ENCODE measurements around the gene ASTN2. TPM values are rescaled to one million over a fixed set of nuclear protein-coding genes. Genes with fewer than 3 reads are reported as not detected.

Gene ASTN2
- total RNA-seq, 4 donors from 2014 or later, result 0.94 to 5.6 (median 3.7) TPM

DNA sequence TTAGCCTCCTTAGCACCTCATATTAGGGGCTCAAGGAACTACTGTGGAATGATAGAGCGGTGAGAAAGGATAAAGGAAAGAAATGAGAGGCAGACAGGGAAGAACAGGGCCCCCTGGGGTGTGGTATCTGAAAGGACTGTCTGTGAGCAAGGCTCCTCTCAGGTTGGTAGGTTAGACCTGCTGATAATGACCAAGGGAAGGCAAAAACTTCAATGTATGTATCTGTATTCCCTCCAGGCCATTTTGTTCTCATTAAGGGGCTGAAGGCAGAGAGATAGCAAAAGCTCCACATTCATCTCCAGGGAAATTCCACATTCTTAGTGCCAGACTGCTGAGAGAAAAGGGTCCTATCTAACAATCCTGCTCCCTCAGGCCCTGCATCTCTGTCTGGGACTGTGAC lies 699.1 kb downstream of the ASTN2 start:
- Histone ChIP-seq H3K36me3 (no peaks in the 10 kb centered on the region), H3K4me3 (replicated peaks in 1 of 3) (no peak overlapping the region), H3K4me1 (no peaks in the 10 kb centered on the region), H3K9me3 (no peaks in the 10 kb centered on the region), H3K27ac (no peak overlapping the region), H3K27me3 (no peaks in the 10 kb centered on the region)
- no peak for DNase-seq
- 83 to 96% methylated on average over 1 of the region's 1 CpG for WGBS, 2 donors
- TF ChIP-seq, protein P1, sequence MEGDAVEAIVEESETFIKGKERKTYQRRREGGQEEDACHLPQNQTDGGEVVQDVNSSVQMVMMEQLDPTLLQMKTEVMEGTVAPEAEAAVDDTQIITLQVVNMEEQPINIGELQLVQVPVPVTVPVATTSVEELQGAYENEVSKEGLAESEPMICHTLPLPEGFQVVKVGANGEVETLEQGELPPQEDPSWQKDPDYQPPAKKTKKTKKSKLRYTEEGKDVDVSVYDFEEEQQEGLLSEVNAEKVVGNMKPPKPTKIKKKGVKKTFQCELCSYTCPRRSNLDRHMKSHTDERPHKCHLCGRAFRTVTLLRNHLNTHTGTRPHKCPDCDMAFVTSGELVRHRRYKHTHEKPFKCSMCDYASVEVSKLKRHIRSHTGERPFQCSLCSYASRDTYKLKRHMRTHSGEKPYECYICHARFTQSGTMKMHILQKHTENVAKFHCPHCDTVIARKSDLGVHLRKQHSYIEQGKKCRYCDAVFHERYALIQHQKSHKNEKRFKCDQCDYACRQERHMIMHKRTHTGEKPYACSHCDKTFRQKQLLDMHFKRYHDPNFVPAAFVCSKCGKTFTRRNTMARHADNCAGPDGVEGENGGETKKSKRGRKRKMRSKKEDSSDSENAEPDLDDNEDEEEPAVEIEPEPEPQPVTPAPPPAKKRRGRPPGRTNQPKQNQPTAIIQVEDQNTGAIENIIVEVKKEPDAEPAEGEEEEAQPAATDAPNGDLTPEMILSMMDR (IDR thresholded peaks at IDR 0.05), result no peak
- TF ChIP-seq POLR2A (IDR thresholded peaks at IDR 0.05), result no peak
- intact Hi-C loops (cut with DNase I), result no loop called here

DNA sequence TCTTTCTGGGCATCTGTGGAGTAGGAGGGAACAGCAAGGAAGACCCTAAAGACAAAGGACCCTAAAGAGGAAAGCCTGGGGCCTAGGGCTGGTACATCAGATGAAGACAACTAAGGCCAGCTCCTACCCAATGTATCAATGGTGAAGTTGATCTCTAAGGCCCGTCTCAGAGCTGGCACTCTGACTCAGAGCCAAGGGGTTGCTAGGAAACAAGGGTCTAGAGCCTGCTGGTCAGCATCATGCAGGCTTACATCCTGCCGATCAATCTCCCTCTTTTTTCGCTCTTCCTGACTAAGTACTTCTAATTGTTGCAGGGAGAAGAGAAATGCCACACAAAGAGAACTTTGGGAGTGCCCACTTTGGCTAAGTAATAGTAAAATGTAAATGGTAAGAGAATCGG lies 701.6 kb downstream of the ASTN2 start:
- Histone ChIP-seq H3K9me3 (no peaks in the 10 kb centered on the region), H3K27me3 (no peaks in the 10 kb centered on the region), H3K4me3 (replicated peaks in 1 of 3) (no peak overlapping the region), H3K27ac (no peak overlapping the region), H3K36me3 (no peaks in the 10 kb centered on the region), H3K4me1 (no peaks in the 10 kb centered on the region)
- intact Hi-C loops (cut with DNase I), result no loop called here
- TF ChIP-seq, protein P1 (IDR thresholded peaks at IDR 0.05), result no peak
- no peak for TF ChIP-seq POLR2A (IDR thresholded peaks at IDR 0.05)
- DNase-seq, result no peak
- 67 to 78% methylated on average over 4 of the region's 4 CpGs for WGBS, 2 donors

DNA sequence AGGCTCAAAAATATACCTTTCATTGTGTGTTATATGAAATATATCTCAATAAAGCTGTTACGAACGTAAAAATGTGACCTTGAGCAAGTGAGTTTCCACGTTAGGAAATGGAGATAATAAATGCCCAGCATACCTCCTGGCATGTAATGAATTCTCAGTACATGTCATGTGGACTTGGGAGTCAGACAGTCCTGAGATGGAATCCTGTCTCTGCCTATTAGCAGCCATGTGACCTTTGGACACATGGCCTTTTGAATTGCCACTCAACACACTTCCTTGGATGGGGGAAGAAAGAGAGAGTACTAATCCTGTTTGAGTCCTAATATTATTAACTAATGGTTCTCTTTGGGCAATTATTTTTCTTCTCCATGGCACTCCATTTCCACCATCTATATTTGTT lies 702.1 kb downstream of the ASTN2 start:
- no peaks in the 10 kb centered on the region for H3K4me1 ChIP-seq
- no peak overlapping the region for H3K4me3 ChIP-seq (replicated peaks in 1 of 3)
- H3K27ac ChIP-seq, result no peak overlapping the region
- no peak for TF ChIP-seq POLR2A (IDR thresholded peaks at IDR 0.05)
- TF ChIP-seq, protein P1 (IDR thresholded peaks at IDR 0.05), result no peak
- H3K9me3 ChIP-seq, result no peaks in the 10 kb centered on the region
- H3K27me3 ChIP-seq, result no peaks in the 10 kb centered on the region
- no peaks in the 10 kb centered on the region for H3K36me3 ChIP-seq
- 88 to 94% methylated on average over 3 of the region's 3 CpGs for WGBS, 2 donors
- no peak for DNase-seq
- intact Hi-C loops (cut with DNase I), result no loop called here

DNA sequence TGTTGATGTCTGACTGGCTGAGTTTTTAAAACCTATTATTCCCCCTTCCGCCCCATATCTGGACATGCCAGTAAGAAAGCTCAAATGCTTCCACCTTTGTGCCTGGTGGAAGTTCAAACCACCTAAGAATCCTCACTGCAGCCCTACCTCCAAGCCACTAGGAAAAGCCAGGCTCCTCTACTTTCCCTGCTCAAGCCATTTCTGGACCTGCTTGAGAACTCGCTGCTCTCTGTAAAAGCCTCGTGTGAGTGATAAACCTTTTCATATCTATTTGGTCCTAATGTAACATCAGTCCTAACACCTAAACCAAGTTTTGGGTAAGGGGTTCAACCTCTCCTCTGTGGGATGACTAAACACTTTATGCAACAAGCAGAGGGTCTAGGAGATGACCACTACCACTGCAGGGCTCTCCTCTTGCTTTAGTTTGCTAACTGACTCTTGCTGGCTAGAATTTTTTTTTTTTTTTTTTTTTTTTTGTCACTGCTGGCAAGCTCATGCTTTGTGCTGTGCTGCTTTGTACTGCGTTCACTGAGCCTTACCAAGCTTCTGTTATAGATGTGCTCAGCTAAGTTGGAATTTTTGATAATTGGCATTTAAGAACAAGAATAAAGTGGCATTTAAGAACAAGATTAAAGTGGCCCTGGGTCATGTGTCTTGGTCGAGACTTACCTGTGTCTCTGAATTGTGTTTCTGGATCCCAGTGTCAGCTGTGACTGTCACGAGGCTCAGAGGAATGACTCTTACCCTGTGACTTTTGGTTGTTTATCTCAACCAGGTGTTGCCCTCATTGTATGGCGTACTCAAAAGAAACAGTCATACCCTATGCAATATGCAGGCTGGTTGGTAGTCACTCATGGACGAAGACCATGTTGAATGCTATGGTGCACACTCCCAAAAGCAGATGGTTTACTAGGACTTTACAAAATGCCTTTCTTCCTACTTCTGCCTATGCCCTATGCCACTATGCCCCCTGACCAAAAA lies 708.3 kb downstream of the ASTN2 start:
- intact Hi-C loops (cut with DNase I), result no loop called here
- no peak for TF ChIP-seq POLR2A (IDR thresholded peaks at IDR 0.05)
- TF ChIP-seq, protein P1 (IDR thresholded peaks at IDR 0.05), result no peak
- H3K27ac ChIP-seq, result no peak overlapping the region
- DNase-seq, result no peak
- no peaks in the 10 kb centered on the region for H3K36me3 ChIP-seq
- H3K27me3 ChIP-seq, result no peaks in the 10 kb centered on the region
- no peaks in the 10 kb centered on the region for H3K4me1 ChIP-seq
- 84 to 93% methylated on average over 8 of the region's 8 CpGs for WGBS, 2 donors
- H3K9me3 ChIP-seq, result no peaks in the 10 kb centered on the region
- no peak overlapping the region for H3K4me3 ChIP-seq (replicated peaks in 1 of 3)

DNA sequence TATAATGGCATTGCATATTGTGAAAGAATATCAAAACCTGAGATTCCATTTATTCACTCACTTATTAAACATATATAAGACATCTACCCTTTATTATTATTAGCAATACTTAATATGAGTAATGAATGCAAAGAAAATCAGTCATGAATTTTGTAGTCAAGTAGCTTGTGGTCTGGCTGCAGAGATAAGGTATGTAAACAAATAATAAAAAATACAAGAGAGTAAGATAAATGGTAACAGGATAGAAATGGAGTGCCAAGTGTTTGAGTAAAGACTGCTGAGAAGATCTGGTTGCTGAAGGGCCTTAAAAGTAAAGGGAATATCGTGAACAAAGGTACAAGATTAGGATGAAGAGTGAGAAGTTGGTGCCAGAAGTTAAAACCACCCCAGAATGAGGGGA lies 709.3 kb downstream of the ASTN2 start:
- Histone ChIP-seq H3K27ac (no peak overlapping the region), H3K27me3 (no peaks in the 10 kb centered on the region), H3K4me3 (replicated peaks in 1 of 3) (no peak overlapping the region), H3K4me1 (no peaks in the 10 kb centered on the region), H3K9me3 (no peaks in the 10 kb centered on the region), H3K36me3 (no peaks in the 10 kb centered on the region)
- DNase-seq, result no peak
- intact Hi-C loops (cut with DNase I), result no loop called here
- TF ChIP-seq POLR2A (IDR thresholded peaks at IDR 0.05), result no peak
- TF ChIP-seq, protein P1 (IDR thresholded peaks at IDR 0.05), result no peak
- WGBS, 2 donors, result 88 to 90% methylated on average over 1 of the region's 1 CpG

Data from thyroid gland (tissue), 4 donors.